ENCODE results near the gene LARGE2. TPM values are rescaled to one million over a fixed set of nuclear protein-coding genes. Genes with fewer than 3 reads are reported as not detected.
"Not testable (repeated sequence)": the region's sequence is repeated elsewhere in the genome, so short reads cannot be mapped to it uniquely, and the experiment has no call there.

LARGE2 gene
- total RNA-seq, 3 donors from 2014 or later, result 5.9 to 6.3 TPM; not detected in 1

DNA sequence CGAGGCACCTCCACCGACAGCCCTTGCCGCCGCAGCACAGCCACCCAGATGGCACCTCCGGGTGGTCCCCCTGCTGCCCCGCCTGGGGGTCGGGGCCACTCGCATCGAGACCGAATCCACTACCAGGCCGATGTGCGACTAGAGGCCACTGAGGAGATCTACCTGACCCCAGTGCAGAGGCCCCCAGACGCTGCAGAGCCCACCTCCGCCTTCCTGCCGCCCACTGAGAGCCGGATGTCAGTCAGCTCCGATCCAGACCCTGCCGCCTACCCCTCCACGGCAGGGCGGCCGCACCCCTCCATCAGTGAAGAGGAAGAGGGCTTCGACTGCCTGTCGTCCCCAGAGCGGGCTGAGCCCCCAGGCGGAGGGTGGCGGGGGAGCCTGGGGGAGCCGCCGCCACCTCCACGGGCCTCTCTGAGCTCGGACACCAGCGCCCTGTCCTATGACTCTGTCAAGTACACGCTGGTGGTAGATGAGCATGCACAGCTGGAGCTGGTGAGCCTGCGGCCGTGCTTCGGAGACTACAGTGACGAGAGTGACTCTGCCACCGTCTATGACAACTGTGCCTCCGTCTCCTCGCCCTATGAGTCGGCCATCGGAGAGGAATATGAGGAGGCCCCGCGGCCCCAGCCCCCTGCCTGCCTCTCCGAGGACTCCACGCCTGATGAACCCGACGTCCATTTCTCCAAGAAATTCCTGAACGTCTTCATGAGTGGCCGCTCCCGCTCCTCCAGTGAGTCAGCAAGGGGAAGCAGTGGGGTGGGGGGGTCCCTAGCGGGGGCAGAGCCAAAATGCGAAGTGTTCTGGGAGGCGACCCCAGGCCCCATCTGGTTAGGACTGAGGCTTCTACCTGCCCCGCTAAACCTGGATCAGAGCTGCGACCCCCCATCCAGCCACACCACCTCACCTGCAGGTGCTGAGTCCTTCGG is 19.7 kb upstream of the LARGE2 start:
- Histone ChIP-seq H3K9me3 (no peaks in the 10 kb centered on the region), H3K36me3 (no peaks in the 10 kb centered on the region), H3K27me3 (no peaks in the 10 kb centered on the region), H3K4me3 (no peak overlapping the region), H3K4me1 (peaks cover 4 to 6% of the 10 kb centered on the region in 2 donors), H3K27ac (no peak overlapping the region)
- TF ChIP-seq, protein P1, sequence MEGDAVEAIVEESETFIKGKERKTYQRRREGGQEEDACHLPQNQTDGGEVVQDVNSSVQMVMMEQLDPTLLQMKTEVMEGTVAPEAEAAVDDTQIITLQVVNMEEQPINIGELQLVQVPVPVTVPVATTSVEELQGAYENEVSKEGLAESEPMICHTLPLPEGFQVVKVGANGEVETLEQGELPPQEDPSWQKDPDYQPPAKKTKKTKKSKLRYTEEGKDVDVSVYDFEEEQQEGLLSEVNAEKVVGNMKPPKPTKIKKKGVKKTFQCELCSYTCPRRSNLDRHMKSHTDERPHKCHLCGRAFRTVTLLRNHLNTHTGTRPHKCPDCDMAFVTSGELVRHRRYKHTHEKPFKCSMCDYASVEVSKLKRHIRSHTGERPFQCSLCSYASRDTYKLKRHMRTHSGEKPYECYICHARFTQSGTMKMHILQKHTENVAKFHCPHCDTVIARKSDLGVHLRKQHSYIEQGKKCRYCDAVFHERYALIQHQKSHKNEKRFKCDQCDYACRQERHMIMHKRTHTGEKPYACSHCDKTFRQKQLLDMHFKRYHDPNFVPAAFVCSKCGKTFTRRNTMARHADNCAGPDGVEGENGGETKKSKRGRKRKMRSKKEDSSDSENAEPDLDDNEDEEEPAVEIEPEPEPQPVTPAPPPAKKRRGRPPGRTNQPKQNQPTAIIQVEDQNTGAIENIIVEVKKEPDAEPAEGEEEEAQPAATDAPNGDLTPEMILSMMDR (IDR thresholded peaks at IDR 0.05), result no peak
- TF ChIP-seq POLR2AphosphoS5 (IDR thresholded peaks at IDR 0.05) (no peak), POLR2A (IDR thresholded peaks at IDR 0.05) (no peak)
- DNase-seq (ENCODE audit: low spot score in 2 of 2), result no peak
- intact Hi-C loops (cut with DNase I; ENCODE audit: low total_unique reads), result no loop called here

DNA sequence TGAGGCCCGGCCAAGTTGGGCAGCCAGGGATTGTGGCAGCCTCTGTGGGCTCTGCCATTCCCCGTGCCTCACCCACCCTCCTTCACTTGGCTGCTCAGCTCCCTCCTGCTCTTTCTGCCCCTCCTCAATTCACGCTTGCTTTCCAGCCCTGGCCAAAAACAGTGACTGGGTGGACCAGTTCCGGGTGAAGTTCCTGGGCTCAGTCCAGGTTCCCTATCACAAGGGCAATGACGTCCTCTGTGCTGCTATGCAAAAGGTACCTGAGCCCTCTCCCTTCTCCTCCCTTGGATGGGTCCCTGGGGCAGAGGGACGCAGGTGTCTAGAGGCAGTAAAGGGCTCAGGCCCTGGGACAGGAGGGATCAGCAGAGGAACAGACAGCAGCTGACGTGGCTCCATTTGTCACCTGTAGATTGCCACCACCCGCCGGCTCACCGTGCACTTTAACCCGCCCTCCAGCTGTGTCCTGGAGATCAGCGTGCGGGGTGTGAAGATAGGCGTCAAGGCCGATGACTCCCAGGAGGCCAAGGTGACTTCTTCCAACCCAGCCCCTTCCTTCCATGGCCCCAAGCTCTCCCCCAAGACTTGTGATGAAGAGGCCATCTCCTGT is 18.0 kb upstream of the LARGE2 start:
- no peaks in the 10 kb centered on the region for H3K36me3 ChIP-seq
- no peak for DNase-seq (ENCODE audit: low spot score in 2 of 2)
- no peaks in the 10 kb centered on the region for H3K27me3 ChIP-seq
- TF ChIP-seq POLR2AphosphoS5 (IDR thresholded peaks at IDR 0.05) (no peak), POLR2A (IDR thresholded peaks at IDR 0.05) (no peak)
- TF ChIP-seq, protein P1 (IDR thresholded peaks at IDR 0.05), result no peak
- peaks cover 4 to 6% of the 10 kb centered on the region in 2 donors for H3K4me1 ChIP-seq
- no peak overlapping the region for H3K4me3 ChIP-seq
- intact Hi-C loops (cut with DNase I; ENCODE audit: low total_unique reads), result no loop called here
- no peaks in the 10 kb centered on the region for H3K9me3 ChIP-seq
- no peak overlapping the region for H3K27ac ChIP-seq

DNA sequence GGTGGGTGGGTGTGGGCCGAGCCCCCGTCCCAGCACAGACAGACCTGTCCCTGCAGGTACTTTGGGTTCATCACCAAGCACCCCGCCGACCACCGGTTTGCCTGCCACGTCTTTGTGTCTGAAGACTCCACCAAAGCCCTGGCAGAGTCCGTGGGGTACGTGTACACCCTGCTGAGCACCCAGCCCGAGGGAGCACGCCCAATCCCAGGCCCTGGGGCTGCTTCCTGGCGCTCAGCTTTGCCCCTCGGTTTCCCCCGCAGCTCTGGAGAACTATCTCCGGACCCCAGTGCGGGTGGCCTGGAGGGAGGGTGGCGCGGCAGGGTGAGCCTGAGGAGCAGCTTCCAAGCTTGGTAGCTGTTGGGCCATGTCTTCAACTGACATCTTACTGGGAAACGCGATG is 17.4 kb upstream of the LARGE2 start:
- no peak for DNase-seq (ENCODE audit: low spot score in 2 of 2)
- Histone ChIP-seq H3K27me3 (no peaks in the 10 kb centered on the region), H3K4me3 (no peak overlapping the region), H3K36me3 (no peaks in the 10 kb centered on the region), H3K4me1 (peaks cover 4 to 6% of the 10 kb centered on the region in 2 donors), H3K27ac (no peak overlapping the region), H3K9me3 (no peaks in the 10 kb centered on the region)
- intact Hi-C loops (cut with DNase I; ENCODE audit: low total_unique reads), result no loop called here
- TF ChIP-seq POLR2AphosphoS5 (IDR thresholded peaks at IDR 0.05), result no peak
- no peak for TF ChIP-seq POLR2A (IDR thresholded peaks at IDR 0.05)
- TF ChIP-seq, protein P1 (IDR thresholded peaks at IDR 0.05), result no peak

DNA sequence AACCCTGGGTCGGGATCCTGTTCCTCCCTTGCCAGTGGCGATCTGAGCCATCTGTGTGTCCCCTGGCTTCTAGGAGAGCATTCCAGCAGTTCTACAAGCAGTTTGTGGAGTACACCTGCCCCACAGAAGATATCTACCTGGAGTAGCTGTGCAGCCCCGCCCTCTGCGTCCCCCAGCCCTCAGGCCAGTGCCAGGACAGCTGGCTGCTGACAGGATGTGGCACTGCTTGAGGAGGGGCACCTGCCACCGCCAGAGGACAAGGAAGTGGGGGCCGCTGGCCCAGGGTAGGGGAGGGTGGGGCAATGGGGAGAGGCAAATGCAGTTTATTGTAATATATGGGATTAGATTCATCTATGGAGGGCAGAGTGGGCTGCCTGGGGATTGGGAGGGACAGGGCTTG is 16.9 kb upstream of the LARGE2 start:
- H3K4me1 ChIP-seq; DNase-seq (ENCODE audit: low spot score in 2 of 2); H3K9me3 ChIP-seq; H3K4me3 ChIP-seq; intact Hi-C loops (cut with DNase I; ENCODE audit: low total_unique reads); H3K27me3 ChIP-seq; H3K27ac ChIP-seq; H3K36me3 ChIP-seq: not testable (repeated sequence)

DNA sequence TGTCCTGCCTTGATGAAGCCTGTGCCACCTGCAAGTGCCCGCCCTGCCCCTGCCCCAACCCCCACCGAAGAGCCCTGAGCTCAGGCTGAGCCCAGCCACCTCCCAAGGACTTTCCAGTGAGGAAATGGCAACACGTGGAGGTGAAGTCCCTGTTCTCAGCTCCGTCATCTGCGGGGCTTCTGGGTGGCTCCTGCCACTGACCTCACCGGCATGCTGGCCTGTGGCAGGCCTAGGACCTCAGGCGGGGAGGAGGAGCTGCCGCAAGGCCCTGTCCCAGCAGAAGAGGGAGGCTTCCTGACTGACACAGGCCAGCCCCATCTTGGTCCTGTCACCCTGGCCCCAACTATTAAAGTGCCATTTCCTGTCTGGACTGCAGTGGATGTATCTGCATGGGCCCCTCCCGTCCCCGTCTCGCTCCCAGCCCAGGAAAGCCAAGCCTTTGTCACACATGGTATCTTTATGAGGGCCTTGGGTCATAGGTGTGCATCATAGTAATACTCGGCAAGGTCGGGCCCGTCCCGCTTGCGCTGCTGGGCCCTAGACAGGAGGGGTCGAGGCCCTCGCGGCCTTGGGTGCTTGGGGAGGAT is 16.3 kb upstream of the LARGE2 start:
- no peak for DNase-seq (ENCODE audit: low spot score in 2 of 2)
- intact Hi-C loops (cut with DNase I; ENCODE audit: low total_unique reads), result no loop called here
- Histone ChIP-seq H3K4me1 (peaks cover 0 to 1% of the 10 kb centered on the region in 2 donors), H3K36me3 (no peaks in the 10 kb centered on the region), H3K4me3 (no peak overlapping the region), H3K27ac (no peak overlapping the region), H3K27me3 (no peaks in the 10 kb centered on the region), H3K9me3 (no peaks in the 10 kb centered on the region)
- TF ChIP-seq POLR2AphosphoS5 (IDR thresholded peaks at IDR 0.05) (no peak), POLR2A (IDR thresholded peaks at IDR 0.05) (no peak)
- TF ChIP-seq, protein P1 (IDR thresholded peaks at IDR 0.05), result no peak
